Measurements from ENCODE around the gene SHANK2.

SHANK2 gene

DNA sequence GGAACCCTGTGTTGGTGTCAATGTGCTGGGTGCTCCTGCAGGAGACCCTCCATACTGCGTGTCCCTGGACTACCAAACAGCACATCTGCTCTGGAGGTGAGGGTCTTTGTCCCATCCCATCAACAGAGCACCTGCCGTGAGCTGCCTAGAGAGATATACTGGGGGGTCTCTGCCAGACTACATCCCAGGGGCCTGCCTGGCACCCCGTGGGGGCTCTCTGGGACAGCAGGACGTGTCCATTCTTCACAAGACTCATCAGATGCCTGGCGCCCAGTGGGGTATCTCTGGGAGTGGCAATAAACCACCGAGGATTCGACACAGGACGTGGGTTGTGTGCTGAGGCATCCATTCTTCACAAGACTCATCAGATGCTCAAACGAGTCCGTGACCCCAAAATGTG, 42.7 kb downstream of the SHANK2 start:
- H2BK15ac ChIP-seq (ENCODE audit: low read length): no peak overlapping the region
- no peak overlapping the region for H3K18ac ChIP-seq (ENCODE audit: low read length)
- no peak overlapping the region for H3K14ac ChIP-seq (ENCODE audit: low read length)
- H3K9me3 ChIP-seq (replicated peaks in 1 of 2; ENCODE audit: control insufficient read depth in 2 of 2, insufficient read depth in 1 of 2, low read depth in 1 of 2, low read length in 2 of 2): no peaks in the 10 kb centered on the region
- H3K27ac ChIP-seq (replicated peaks; ENCODE audit: low read length): no peak overlapping the region
- no peak overlapping the region for H4K8ac ChIP-seq (ENCODE audit: low read depth, low read length)
- H3K4ac ChIP-seq (ENCODE audit: low read length): peak overlapping the region; percentile 70
- H4K91ac ChIP-seq (ENCODE audit: low read depth, low read length, poor library complexity): no peak overlapping the region
- H3K79me1 ChIP-seq (ENCODE audit: low read depth, low read length): no peaks in the 10 kb centered on the region
- H3K27me3 ChIP-seq (ENCODE audit: control insufficient read depth in 3 of 3, insufficient read depth in 3 of 3, low read depth in 1 of 3, low read length in 3 of 3): no peaks in the 10 kb centered on the region
- no CpG with 5 or more reads among the region's 10 CpGs for WGBS, 2 donors (ENCODE audit: extremely low coverage in 2 of 2, insufficient read length in 2 of 2, insufficient replicate concordance in 1 of 2)
- no peak overlapping the region for H2AFZ ChIP-seq (ENCODE audit: low read length)
- H3K36me3 ChIP-seq (replicated peaks in 1 of 2; ENCODE audit: control insufficient read depth in 2 of 2, insufficient read depth in 2 of 2, low read length in 2 of 2): no peaks in the 10 kb centered on the region
- H3K4me1 ChIP-seq (ENCODE audit: control insufficient read depth in 2 of 2, insufficient read depth in 1 of 2, low read depth in 1 of 2, low read length in 2 of 2): peaks cover 0 to 3% of the 10 kb centered on the region in 2 donors
- no peak overlapping the region for H2AK5ac ChIP-seq (ENCODE audit: low read depth, low read length)
- no peak overlapping the region for H2BK120ac ChIP-seq (ENCODE audit: low read depth, low read length)
- H3K23ac ChIP-seq (ENCODE audit: low read depth, low read length, poor library complexity): no peak overlapping the region
- H3K4me2 ChIP-seq (ENCODE audit: insufficient read depth, low read length, poor library complexity, severe bottlenecking): no peak overlapping the region
- no peak overlapping the region for H2BK12ac ChIP-seq (ENCODE audit: low read length)
- no peak overlapping the region for H3K4me3 ChIP-seq (ENCODE audit: low read length in 2 of 2)
- no peak for DNase-seq (ENCODE audit: low spot score)
- H3K9ac ChIP-seq (ENCODE audit: low read depth, low read length, poor library complexity): no peak overlapping the region
- H2BK5ac ChIP-seq (ENCODE audit: low read length): no peak overlapping the region

- no peak overlapping the region for H2AFZ ChIP-seq (ENCODE audit: low read length)
- H3K27ac ChIP-seq (replicated peaks; ENCODE audit: low read length): no peak overlapping the region
- no peak overlapping the region for H3K4me2 ChIP-seq (ENCODE audit: insufficient read depth, low read length, poor library complexity, severe bottlenecking)
- peaks cover 0 to 3% of the 10 kb centered on the region in 2 donors for H3K4me1 ChIP-seq (ENCODE audit: control insufficient read depth in 2 of 2, insufficient read depth in 1 of 2, low read depth in 1 of 2, low read length in 2 of 2)
- peak overlapping the region; percentile 22 for H3K14ac ChIP-seq (ENCODE audit: low read length)
- H2BK15ac ChIP-seq (ENCODE audit: low read length): no peak overlapping the region
- peak overlapping the region; percentile 13 for H3K23ac ChIP-seq (ENCODE audit: low read depth, low read length, poor library complexity)
- peak overlapping the region; percentile 70 for H3K4ac ChIP-seq (ENCODE audit: low read length)
- no peak overlapping the region for H2BK120ac ChIP-seq (ENCODE audit: low read depth, low read length)
- no peaks in the 10 kb centered on the region for H3K79me1 ChIP-seq (ENCODE audit: low read depth, low read length)
- H4K8ac ChIP-seq (ENCODE audit: low read depth, low read length): no peak overlapping the region
- no peaks in the 10 kb centered on the region for H3K36me3 ChIP-seq (replicated peaks in 1 of 2; ENCODE audit: control insufficient read depth in 2 of 2, insufficient read depth in 2 of 2, low read length in 2 of 2)
- no peaks in the 10 kb centered on the region for H3K27me3 ChIP-seq (ENCODE audit: control insufficient read depth in 3 of 3, insufficient read depth in 3 of 3, low read depth in 1 of 3, low read length in 3 of 3)
- no CpG with 5 or more reads among the region's 7 CpGs for WGBS, 2 donors (ENCODE audit: extremely low coverage in 2 of 2, insufficient read length in 2 of 2, insufficient replicate concordance in 1 of 2)
- no peak for DNase-seq (ENCODE audit: low spot score)
- no peaks in the 10 kb centered on the region for H3K9me3 ChIP-seq (replicated peaks in 1 of 2; ENCODE audit: control insufficient read depth in 2 of 2, insufficient read depth in 1 of 2, low read depth in 1 of 2, low read length in 2 of 2)
- H3K9ac ChIP-seq (ENCODE audit: low read depth, low read length, poor library complexity): no peak overlapping the region
- no peak overlapping the region for H3K4me3 ChIP-seq (ENCODE audit: low read length in 2 of 2)
- H4K91ac ChIP-seq (ENCODE audit: low read depth, low read length, poor library complexity): no peak overlapping the region
- no peak overlapping the region for H2BK12ac ChIP-seq (ENCODE audit: low read length)
- peak overlapping the region; percentile 45 for H3K18ac ChIP-seq (ENCODE audit: low read length)
- no peak overlapping the region for H2AK5ac ChIP-seq (ENCODE audit: low read depth, low read length)
- H2BK5ac ChIP-seq (ENCODE audit: low read length): no peak overlapping the region
Observed at GRCh38 chr11:71209181-71209580, 43.2 kb downstream of the SHANK2 start.

DNA sequence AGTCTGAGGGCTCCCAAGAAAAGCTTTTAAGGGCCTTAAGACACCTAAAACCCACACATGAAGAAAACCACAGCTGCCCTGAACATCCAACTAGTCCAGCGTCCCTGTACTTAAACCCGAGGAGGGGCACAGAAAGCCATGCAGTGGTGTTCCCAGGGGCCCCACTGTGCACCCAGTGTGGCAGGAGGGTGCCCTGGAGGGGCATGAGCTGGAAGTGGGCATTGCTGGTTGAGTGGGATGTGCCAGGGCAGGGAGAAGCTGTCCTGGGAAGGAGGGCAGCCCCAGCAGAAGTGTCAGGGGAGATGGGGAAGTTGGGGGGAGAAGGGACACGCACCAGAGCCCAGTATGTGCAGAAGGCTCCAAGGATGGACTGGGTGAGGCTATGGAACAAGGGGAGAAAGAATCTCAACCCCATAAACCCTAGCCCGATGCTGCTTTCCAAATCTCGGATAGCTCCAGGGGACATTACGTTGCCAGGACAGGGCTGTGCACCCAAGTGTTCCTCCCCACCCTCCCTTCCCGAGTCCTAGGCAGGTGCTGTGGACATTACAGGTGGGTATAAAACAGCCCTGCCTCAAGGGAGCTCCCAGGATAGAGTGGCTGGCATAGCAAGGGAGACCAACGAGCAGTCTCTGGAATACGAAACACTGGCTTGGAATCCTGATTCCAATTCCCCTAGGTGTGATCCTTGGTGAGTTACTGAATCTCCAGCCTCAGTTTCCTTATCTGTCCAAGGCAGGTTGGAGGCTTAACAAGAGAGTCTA, 44.2 kb downstream of the SHANK2 start:
- H3K4me2 ChIP-seq (ENCODE audit: insufficient read depth, low read length, poor library complexity, severe bottlenecking): no peak overlapping the region
- peaks cover 0 to 3% of the 10 kb centered on the region in 2 donors for H3K4me1 ChIP-seq (ENCODE audit: control insufficient read depth in 2 of 2, insufficient read depth in 1 of 2, low read depth in 1 of 2, low read length in 2 of 2)
- H2BK12ac ChIP-seq (ENCODE audit: low read length): no peak overlapping the region
- no peaks in the 10 kb centered on the region for H3K9me3 ChIP-seq (replicated peaks in 1 of 2; ENCODE audit: control insufficient read depth in 2 of 2, insufficient read depth in 1 of 2, low read depth in 1 of 2, low read length in 2 of 2)
- H3K4me3 ChIP-seq (ENCODE audit: low read length in 2 of 2): no peak overlapping the region
- H3K4ac ChIP-seq (ENCODE audit: low read length): no peak overlapping the region
- H2BK5ac ChIP-seq (ENCODE audit: low read length): no peak overlapping the region
- no peak overlapping the region for H4K8ac ChIP-seq (ENCODE audit: low read depth, low read length)
- H3K36me3 ChIP-seq (replicated peaks in 1 of 2; ENCODE audit: control insufficient read depth in 2 of 2, insufficient read depth in 2 of 2, low read length in 2 of 2): no peaks in the 10 kb centered on the region
- no peak overlapping the region for H3K27ac ChIP-seq (replicated peaks; ENCODE audit: low read length)
- no peak overlapping the region for H4K91ac ChIP-seq (ENCODE audit: low read depth, low read length, poor library complexity)
- H3K27me3 ChIP-seq (ENCODE audit: control insufficient read depth in 3 of 3, insufficient read depth in 3 of 3, low read depth in 1 of 3, low read length in 3 of 3): no peaks in the 10 kb centered on the region
- no peak overlapping the region for H2AFZ ChIP-seq (ENCODE audit: low read length)
- no peaks in the 10 kb centered on the region for H3K79me1 ChIP-seq (ENCODE audit: low read depth, low read length)
- H2BK120ac ChIP-seq (ENCODE audit: low read depth, low read length): no peak overlapping the region
- H2AK5ac ChIP-seq (ENCODE audit: low read depth, low read length): no peak overlapping the region
- no peak for DNase-seq (ENCODE audit: low spot score)
- no peak overlapping the region for H3K23ac ChIP-seq (ENCODE audit: low read depth, low read length, poor library complexity)
- no peak overlapping the region for H2BK15ac ChIP-seq (ENCODE audit: low read length)
- H3K9ac ChIP-seq (ENCODE audit: low read depth, low read length, poor library complexity): no peak overlapping the region
- H3K18ac ChIP-seq (ENCODE audit: low read length): peak overlapping the region; percentile 52
- no peak overlapping the region for H3K14ac ChIP-seq (ENCODE audit: low read length)
- no CpG with 5 or more reads among the region's 9 CpGs for WGBS, 2 donors (ENCODE audit: extremely low coverage in 2 of 2, insufficient read length in 2 of 2, insufficient replicate concordance in 1 of 2)

GRCh38 chr11:71207563-71207962, 44.8 kb downstream of the SHANK2 start:
- no peaks in the 10 kb centered on the region for H3K36me3 ChIP-seq (replicated peaks in 1 of 2; ENCODE audit: control insufficient read depth in 2 of 2, insufficient read depth in 2 of 2, low read length in 2 of 2)
- H2BK15ac ChIP-seq (ENCODE audit: low read length): no peak overlapping the region
- H3K23ac ChIP-seq (ENCODE audit: low read depth, low read length, poor library complexity): no peak overlapping the region
- H2AFZ ChIP-seq (ENCODE audit: low read length): no peak overlapping the region
- no peak overlapping the region for H3K4ac ChIP-seq (ENCODE audit: low read length)
- H3K4me2 ChIP-seq (ENCODE audit: insufficient read depth, low read length, poor library complexity, severe bottlenecking): no peak overlapping the region
- no peak overlapping the region for H4K8ac ChIP-seq (ENCODE audit: low read depth, low read length)
- no peak overlapping the region for H2BK120ac ChIP-seq (ENCODE audit: low read depth, low read length)
- no peak overlapping the region for H2BK5ac ChIP-seq (ENCODE audit: low read length)
- H3K27ac ChIP-seq (replicated peaks; ENCODE audit: low read length): no peak overlapping the region
- no peaks in the 10 kb centered on the region for H3K9me3 ChIP-seq (replicated peaks in 1 of 2; ENCODE audit: control insufficient read depth in 2 of 2, insufficient read depth in 1 of 2, low read depth in 1 of 2, low read length in 2 of 2)
- no peaks in the 10 kb centered on the region for H3K79me1 ChIP-seq (ENCODE audit: low read depth, low read length)
- no peak overlapping the region for H3K14ac ChIP-seq (ENCODE audit: low read length)
- H2BK12ac ChIP-seq (ENCODE audit: low read length): no peak overlapping the region
- no peak overlapping the region for H2AK5ac ChIP-seq (ENCODE audit: low read depth, low read length)
- H3K4me1 ChIP-seq (ENCODE audit: control insufficient read depth in 2 of 2, insufficient read depth in 1 of 2, low read depth in 1 of 2, low read length in 2 of 2): peaks cover 0 to 3% of the 10 kb centered on the region in 2 donors
- H3K27me3 ChIP-seq (ENCODE audit: control insufficient read depth in 3 of 3, insufficient read depth in 3 of 3, low read depth in 1 of 3, low read length in 3 of 3): no peaks in the 10 kb centered on the region
- no peak for DNase-seq (ENCODE audit: low spot score)
- H3K4me3 ChIP-seq (ENCODE audit: low read length in 2 of 2): no peak overlapping the region
- no peak overlapping the region for H4K91ac ChIP-seq (ENCODE audit: low read depth, low read length, poor library complexity)
- H3K18ac ChIP-seq (ENCODE audit: low read length): no peak overlapping the region
- no CpG with 5 or more reads among the region's 7 CpGs for WGBS, 2 donors (ENCODE audit: extremely low coverage in 2 of 2, insufficient read length in 2 of 2, insufficient replicate concordance in 1 of 2)
- no peak overlapping the region for H3K9ac ChIP-seq (ENCODE audit: low read depth, low read length, poor library complexity)
